ENCODE measurements around the gene KDM2B.
"Not testable (repeated sequence)": the region's sequence is repeated elsewhere in the genome, so short reads cannot be mapped to it uniquely, and the experiment has no call there.

KDM2B gene

GRCh38 chr12:121583334-121583661 lies 2.5 kb upstream of the KDM2B start:
- DNase-seq = not testable (repeated sequence)

DNA sequence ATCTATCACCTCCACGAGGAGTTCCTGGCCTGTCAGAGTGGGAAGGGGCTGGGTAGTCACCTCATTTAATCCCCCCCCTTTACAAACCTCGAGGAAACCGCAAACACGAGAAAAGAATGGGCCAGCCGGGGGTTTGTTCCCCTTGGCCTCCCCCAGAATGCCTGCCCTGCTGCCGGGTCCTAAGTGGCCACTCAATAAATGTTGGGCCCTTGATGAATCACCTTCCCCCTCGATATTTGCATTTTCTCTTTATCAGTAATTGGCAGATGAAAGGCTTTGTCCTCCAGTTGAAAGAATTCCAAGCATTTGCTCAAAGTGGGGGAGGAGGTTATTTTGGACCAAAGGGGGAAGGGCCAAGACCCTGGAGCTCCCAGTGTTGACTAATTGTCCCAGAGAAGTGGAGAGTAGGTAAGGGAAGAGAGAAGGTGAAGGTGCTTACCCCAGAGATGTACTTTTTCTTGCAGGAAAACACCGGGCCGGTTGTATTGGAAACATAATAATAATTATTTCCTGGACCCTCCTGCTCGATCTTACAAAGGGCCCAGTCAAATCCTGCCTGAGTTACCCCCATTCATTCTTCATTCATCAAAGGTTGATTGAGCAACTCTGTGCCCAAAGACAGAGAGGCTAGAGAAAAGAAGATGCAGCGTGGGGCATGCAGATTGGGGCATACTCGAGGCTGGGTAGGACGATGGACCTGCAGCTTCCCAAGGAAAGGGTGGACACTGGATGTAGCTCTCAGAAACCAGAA lies 1.9 kb upstream of the KDM2B start:
- no peak for DNase-seq

DNA sequence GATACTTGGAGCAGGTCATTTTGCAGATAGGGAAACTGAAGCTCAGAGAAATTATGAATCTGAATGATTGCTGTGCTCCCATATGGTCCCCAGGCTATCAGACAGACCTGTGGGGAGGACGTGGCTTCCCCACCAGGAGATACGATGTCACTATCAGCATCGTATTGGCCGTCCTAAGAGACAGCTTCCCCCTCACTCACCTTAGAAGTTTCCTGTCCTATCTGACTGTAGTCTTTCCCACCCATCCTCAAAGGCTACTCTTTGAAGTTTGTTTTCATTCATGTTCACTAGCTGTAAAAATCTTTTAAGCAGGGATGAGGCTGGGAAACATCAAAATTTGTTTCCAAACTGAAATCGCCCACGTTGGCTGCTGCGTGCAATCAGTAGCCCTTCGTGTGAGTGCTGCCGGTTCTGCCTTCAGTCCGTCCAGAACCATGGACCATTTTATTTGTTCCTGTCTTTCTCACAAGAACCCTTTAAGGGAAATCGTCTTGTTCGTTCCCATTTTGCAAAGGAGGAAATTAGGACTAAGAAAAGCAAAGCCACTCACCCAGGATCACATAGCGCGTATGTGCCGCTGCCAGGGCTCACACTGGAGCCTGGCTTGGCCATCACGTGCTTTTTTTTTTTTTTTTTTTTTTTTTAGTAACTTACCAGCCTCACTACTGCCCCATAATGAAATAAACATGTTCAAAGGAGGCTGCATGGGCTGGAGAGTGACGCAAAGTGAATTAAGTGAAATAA lies 1.0 kb upstream of the KDM2B start:
- DNase-seq = no peak

DNA sequence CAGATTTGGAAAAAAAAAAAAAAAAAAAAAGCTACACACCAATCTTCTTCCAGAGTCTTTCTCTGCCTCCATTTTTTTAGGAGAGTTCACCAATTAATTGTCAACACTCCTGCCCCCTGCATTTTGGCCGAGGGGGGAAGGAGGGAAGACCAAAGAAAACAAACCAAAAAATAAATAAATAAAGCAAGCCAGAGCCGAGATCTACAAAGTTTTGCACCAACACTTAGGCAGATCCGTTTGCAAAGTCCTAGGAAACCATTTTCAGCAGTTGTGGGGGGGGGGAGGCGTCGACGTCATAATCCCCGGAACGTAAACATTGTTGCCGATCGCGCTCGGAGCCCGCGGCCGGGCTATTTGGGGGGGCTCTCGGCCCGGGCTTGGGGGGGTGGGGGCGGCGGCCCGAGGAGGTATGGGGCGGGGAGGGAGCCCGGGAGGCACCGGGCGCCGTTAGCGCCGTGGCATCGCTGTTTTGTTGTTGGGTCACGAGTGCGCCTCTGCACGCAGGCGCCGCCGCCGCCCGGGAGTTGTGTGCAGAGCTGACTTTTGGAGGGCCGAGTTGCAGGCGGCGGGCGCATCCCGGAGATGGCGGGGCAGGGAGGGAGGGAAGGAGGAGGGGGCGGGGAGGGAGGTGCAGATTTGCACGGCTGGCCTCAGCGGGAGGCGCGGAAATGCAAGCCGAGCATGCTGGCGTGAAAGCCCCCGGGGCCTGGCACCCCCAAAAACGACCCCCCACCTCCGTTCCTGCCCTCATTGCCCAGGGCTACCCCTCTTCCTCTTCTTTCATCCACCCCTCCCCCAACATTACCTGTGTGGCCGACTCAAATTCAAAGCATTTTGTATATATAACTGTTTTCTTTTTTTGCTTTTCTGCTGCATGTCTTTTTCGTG lies 598 bp downstream of the KDM2B start:
- peak; percentile 80 for DNase-seq

DNA sequence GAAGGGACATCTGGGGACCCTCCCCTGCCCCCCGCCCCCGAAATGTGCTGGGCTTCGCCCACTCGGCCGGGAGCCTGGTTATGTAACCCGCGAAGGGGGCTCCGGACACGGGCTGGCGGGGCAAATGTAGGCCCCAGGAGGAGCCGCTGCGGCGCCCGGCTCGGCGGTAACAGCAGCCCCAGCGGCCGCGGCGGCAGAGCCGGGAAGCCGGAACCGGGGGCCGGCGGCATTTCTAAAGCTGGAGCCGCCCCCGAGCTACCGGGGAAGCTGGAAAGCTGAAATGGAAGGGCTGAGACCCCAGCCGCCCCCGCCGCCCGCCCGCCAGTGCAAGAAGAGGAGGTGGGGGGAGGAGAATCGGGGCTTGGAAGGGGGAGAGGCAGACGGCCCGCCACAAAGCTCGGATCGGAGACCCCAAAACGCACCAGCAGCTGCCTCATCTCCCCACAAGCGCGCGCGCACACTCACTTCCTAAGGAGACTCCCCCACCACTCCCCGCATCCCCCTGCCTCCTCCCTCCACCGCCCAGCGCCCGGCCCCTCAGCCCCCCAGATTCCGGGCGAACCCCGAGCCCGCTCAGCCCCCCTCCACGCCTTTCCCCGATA lies 1.5 kb downstream of the KDM2B start:
- peak; percentile 56 for DNase-seq

DNA sequence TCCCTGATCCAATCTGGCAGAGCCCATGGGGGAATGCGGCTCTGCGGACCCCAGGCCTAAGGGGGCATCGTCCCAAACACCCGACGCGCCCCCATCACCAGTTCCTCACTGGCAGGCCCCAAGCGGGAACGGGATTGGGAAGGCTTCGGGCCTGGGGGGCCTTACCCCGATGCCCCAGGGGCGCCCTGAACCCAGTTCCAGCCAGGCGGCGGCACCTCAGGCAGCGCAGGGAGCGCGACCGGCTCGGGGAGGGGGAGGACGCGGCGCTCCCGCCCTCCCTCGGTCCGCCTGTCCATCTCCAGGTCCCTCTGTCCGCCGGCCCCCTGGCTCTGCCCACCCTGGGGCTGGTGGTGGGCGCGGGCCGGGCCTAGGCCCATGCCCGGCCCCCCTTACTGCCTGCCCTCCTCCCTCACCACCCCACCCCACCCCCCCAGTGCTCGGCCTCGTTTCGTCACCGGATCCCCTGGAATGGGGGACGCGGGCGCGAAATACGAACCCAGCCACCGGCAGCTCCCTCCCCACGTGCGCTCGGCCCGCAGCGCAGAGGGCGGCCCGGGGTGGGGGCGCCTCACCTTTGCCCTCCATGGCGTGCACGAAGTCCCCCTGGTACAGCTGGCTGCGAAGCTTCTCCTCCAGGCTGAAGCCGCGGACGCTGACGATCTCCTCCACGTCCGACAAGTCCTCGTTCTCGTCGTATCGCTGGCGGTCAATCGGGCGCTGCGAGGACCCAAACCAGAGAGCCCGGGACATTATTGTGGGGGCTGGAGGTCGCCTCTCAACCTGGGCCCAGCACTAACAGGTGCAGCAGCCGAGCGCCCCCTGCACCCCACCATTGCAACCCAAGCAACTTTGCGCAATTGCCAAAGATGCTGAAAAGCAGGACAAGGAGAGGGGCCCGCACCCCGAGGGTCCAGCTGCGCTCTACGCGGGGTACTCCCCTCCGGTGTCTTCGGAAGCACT lies 2.3 kb downstream of the KDM2B start:
- no peak for DNase-seq

DNA sequence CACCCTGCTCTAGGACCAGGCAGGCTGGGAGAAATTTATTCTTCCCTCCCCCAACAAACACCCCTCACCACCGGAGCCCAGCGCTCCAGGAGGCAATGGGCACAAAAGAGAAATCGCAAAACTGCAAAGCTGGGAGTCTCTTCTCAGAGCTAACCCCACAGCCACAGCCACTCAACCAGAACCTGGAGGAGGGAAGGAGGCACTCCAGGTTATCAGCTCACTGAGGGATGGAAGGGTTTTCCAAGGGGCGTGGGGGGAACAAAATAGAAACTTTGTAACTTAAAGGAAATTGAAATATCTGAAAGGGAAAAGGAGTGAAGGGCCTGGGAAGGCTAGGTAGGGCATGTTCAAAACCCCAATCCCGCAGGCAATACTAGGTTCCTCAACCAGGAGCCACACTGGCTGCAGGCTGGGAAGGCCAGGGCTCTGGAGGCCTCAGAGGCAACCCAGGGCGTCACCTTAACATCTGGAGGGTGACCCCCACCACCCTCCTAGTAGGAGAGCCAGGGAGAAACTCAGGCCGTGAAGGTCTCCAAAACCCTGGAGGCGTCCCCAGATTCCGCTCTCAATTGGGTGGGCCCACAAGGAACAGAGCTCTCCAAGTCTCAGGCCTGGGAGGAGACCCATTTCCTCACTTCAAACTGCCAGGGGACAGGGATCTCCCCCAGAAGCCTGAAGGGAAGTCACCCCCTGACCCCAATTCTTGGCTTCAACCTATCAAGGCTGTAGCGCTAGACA lies 3.2 kb downstream of the KDM2B start:
- DNase-seq = no peak

- DNase-seq = no peak
These were observed 3.9 kb downstream of the KDM2B start for GRCh38 chr12:121576851-121577391.

DNA sequence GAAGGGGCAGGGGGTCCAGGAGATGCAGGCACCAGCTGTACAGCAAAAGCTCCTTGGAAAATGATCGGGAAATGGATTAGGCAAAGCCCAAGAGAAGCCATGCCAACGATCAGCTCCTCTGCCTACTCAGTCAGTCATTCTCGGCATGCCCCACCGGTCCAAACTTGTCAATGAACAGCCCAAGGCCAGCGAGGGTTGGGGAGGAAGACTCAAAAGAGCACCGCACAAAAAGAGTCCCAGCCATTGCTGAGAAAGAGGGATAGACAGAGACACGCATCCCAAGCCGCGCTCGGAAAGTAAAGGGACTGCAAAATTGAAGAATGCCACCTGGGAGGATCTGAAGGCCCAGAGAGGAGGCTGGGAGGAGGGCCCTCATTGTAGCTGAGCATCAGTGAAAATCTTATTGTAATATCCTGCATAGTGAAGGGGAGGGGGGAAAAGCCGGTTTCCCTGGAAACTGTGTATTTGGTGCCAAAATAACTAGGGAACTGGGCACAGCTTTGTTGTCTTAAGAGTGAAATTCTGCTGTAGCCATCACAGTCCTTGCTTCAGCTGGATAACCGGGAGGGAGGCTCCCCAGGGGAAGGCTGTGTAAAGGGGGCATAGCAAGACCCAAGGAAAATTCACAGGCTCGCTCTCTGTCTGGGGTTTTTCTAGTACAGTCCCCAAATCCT lies 4.7 kb downstream of the KDM2B start:
- DNase-seq = no peak

- DNase-seq = no peak
These were observed 5.8 kb downstream of the KDM2B start for GRCh38 chr12:121575051-121575450.

DNA sequence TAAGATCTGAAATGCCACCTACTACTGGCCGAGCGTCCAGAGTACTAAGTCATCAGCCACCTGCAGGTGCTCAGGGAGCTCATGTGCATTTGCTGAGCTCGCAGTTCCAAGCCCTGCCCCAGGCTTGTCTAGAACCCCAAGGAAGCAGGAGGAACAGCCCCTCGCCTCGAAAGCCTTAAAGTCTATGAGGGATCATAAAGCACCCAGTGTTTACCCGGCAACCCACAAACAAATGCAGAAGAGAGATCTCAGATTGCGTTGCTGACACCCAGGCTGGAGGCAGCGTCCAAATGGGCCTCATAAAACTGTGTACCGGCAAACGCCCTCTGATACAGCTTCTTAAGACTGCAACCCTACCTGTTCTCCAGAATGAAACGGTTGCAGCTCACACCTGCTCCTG lies 6.8 kb downstream of the KDM2B start:
- DNase-seq = no peak

DNA sequence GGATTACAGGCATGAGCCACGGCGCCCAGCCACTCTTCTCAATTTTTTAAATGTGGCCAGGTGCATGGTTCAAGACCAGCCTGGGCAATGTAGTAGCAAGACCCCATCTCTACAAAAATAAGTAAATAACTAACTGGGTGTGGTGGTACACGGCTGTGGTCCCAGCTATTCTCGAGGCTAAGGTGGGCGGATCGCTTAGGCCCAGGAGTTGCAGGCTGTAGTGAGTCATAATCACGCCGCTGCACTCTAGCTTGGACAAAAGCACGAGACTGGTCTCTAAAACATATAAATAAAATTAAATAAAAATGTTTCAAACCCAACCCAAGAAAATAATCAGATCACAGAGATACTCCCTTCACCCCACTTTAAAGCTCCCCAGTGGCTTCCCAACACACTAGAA lies 8.9 kb downstream of the KDM2B start:
- no peak for DNase-seq

- no peak for DNase-seq
These were observed 10.1 kb downstream of the KDM2B start for GRCh38 chr12:121570467-121571283.

GRCh38 chr12:121568971-121569751 lies 11.7 kb downstream of the KDM2B start:
- no peak for DNase-seq

- DNase-seq = no peak
These were observed 12.3 kb downstream of the KDM2B start for GRCh38 chr12:121568518-121568917.

DNA sequence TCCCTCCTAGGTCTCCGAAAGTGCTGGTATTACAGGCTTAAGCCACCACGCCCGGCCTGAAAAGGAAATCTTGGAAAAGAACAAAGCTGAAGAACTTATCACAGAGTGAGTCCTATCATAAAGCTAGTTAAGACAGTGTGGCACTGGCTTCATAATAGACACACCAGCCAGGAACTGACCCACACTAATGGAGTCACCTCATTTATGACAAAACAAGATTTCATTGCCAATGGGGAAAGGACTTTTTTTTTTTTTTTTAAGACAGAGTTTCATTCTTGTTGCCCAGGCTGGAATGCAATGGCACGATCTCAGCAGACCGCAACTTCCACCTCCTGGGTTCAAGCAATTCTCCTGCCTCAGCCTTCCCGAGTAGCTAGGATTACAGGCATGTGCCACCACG lies 15.7 kb downstream of the KDM2B start:
- DNase-seq = no peak

GRCh38 chr12:121562488-121562887 lies 18.3 kb downstream of the KDM2B start:
- no peak for DNase-seq

DNA sequence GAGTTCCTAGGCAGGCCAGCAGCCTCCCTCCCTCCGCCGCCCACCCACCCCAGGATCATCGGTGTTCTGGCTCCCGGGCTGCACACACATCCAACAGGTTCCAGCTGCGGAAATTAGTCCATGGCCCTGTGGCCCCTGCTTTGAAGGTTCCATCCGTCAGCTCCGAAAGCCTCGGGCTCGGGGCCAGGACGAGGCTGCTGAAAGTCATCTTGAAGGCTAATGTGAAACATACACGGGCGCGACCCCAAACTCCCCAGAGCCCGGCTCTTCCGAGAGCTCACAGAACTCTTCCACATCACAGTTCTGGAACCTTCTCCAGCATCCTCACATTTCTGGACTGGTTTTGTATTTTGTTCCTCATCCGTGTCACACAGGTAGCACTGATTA lies 19.8 kb downstream of the KDM2B start:
- no peak for DNase-seq

All from activated T-cell treated with anti-CD3 and anti-CD28 coated beads, Interleukin-2, amount 50 U/mL, for 1 hour (primary cell).